GM21367 (cell line): ENCODE measurements around the gene TAS2R13.

ENCODE experiments used
- ATAC-seq: cut with Tn5 transposase; IDR thresholded peaks from one replicate; pipeline ENCODE4 v1.9.1; 2021; ENCODE audit not compliant: unreplicated experiment

TAS2R13 gene

GRCh38 chr12:10873378-10873777 lies 36.0 kb downstream of the TAS2R13 start:
- no peak for ATAC-seq

GRCh38 chr12:10867381-10867780 lies 42.0 kb downstream of the TAS2R13 start:
- ATAC-seq = no peak

- no peak for ATAC-seq
These were observed 45.7 kb downstream of the TAS2R13 start for GRCh38 chr12:10863512-10864218.

- no peak for ATAC-seq
These were observed 48.0 kb downstream of the TAS2R13 start for GRCh38 chr12:10861366-10861765.
